GM10248 (cell line): ENCODE data around the gene GATA6.

Experiments used
- CTCF ChIA-PET: fragments of 300-600 bp; sonication (Branson Sonifier 250); formaldehyde crosslinking; extraction: SDS; loops from one replicate; lab custom pipeline; 2021; ENCODE audit warnings: antibody characterized with exemption; lab: Yijun Ruan, JAX
- POLR2A ChIA-PET: fragments of 350-650 bp; sonication (Branson Sonifier 250); formaldehyde crosslinking; extraction: SDS; loops from one replicate; lab custom pipeline; 2020; ENCODE audit warnings: antibody characterized with exemption; lab: Yijun Ruan, JAX
- DNase-seq: peaks from one replicate; pipeline ENCODE4 v3.0.0; 2012; ENCODE audit errors: extremely low spot score
- CTCF ChIP-seq: IDR thresholded peaks from 2 replicates; pipeline ENCODE4 v1.5.1; 2012; ENCODE audit warnings: mild to moderate bottlenecking, low read depth; ENCODE audit errors: extremely low read depth, missing control alignments, control extremely low read depth

Gene GATA6

GRCh38 chr18:22199005-22199404, 29.6 kb downstream of the GATA6 start:
- POLR2A ChIA-PET: no interaction called here
- no peak for DNase-seq
- CTCF ChIA-PET: no interaction called here
- no peak for TF ChIP-seq CTCF

GRCh38 chr18:22200611-22201225, 31.3 kb downstream of the GATA6 start:
- DNase-seq: no peak
- no peak for TF ChIP-seq CTCF
- ChIA-PET CTCF (no interaction called here), POLR2A (no interaction called here)

GRCh38 chr18:22203035-22203434, 33.6 kb downstream of the GATA6 start:
- no peak for TF ChIP-seq CTCF
- CTCF ChIA-PET: no interaction called here
- POLR2A ChIA-PET: no interaction called here
- DNase-seq: no peak

GRCh38 chr18:22203536-22204213, 34.3 kb downstream of the GATA6 start:
- TF ChIP-seq CTCF: no peak
- no peak for DNase-seq
- CTCF ChIA-PET: interaction anchor here (0.8 kb wide), 1 partner anchor 10 kb away, joined by 3 read pairs; no protein-coding TSS in a partner anchor
- POLR2A ChIA-PET: no interaction called here

- DNase-seq: no peak
- ChIA-PET POLR2A (no interaction called here), CTCF (interaction anchor here (0.8 kb wide), 1 partner anchor 9 kb away, joined by 3 read pairs; no protein-coding TSS in a partner anchor)
- TF ChIP-seq CTCF: no peak
Observed at GRCh38 chr18:22204214-22204536, 34.8 kb downstream of the GATA6 start.

- no peak for DNase-seq
- no peak for TF ChIP-seq CTCF
- ChIA-PET CTCF (no interaction called here), POLR2A (no interaction called here)
Observed at GRCh38 chr18:22204996-22205395, 35.6 kb downstream of the GATA6 start.
